Stimulated activated CD8-positive, alpha-beta memory T cell treated with anti-CD3 and anti-CD28 coated beads, Interleukin-7, amount 100 ng/mL, for 4 hours (primary cell): ENCODE measurements around the gene ARL3.

Experiments used
- DNase-seq, 2 donors: peaks; one replicate each; pipeline ENCODE4 v3.0.0-alpha.2; 2020; ENCODE audit warnings: low read depth in 2 of 2

The ARL3 gene

GRCh38 chr10:102652170-102652916 lies 61.9 kb downstream of the ARL3 start:
- DNase-seq = no peak

- DNase-seq = no peak
Measured at GRCh38 chr10:102651455-102652169, 62.6 kb downstream of the ARL3 start.

GRCh38 chr10:102650655-102651454 lies 63.3 kb downstream of the ARL3 start:
- DNase-seq = no peak

- no peak for DNase-seq
Measured at GRCh38 chr10:102649797-102650654, 64.2 kb downstream of the ARL3 start.

- no peak for DNase-seq
Measured at GRCh38 chr10:102648889-102649796, 65.1 kb downstream of the ARL3 start.

GRCh38 chr10:102648269-102648888 lies 65.8 kb downstream of the ARL3 start:
- DNase-seq = no peak

GRCh38 chr10:102647443-102648268 lies 66.5 kb downstream of the ARL3 start:
- DNase-seq = no peak

GRCh38 chr10:102646610-102647442 lies 67.4 kb downstream of the ARL3 start:
- DNase-seq = no peak

GRCh38 chr10:102645741-102646609 lies 68.2 kb downstream of the ARL3 start:
- peak; percentile 65 to 68 for DNase-seq

GRCh38 chr10:102645388-102645740 lies 68.8 kb downstream of the ARL3 start:
- peak in 1 of 2 donors; percentile 11 for DNase-seq

GRCh38 chr10:102644646-102645387 lies 69.4 kb downstream of the ARL3 start:
- peak; percentile 47 to 74 for DNase-seq

GRCh38 chr10:102644066-102644645 lies 70.0 kb downstream of the ARL3 start, which contains the start of gene TRIM8:
Gene TRIM8, plus strand, starts transcription at chr10:102644479. Its CDS starts 139 bp downstream, at chr10:102644618.
- peak; percentile 19 to 56 for DNase-seq

- DNase-seq = peak in 1 of 2 donors; percentile 41
Measured at GRCh38 chr10:102643336-102644065, 70.7 kb downstream of the ARL3 start.

GRCh38 chr10:102642736-102643335 lies 71.4 kb downstream of the ARL3 start:
- DNase-seq = peak in 1 of 2 donors; percentile 48
